HG03139 (cell line): ENCODE data around the gene LRRC75A.
"Not testable (repeated sequence)": the region's sequence is repeated elsewhere in the genome, so short reads cannot be mapped to it uniquely, and the experiment has no call there.

Experiments used
- ATAC-seq: cut with Tn5 transposase; IDR thresholded peaks from one replicate; pipeline ENCODE4 v1.9.1; 2021; ENCODE audit not compliant: unreplicated experiment

LRRC75A gene

GRCh38 chr17:16455997-16456741, 35.8 kb downstream of the LRRC75A start:
- ATAC-seq: no peak

GRCh38 chr17:16453493-16453851, 38.5 kb downstream of the LRRC75A start:
- no peak for ATAC-seq

- not testable (repeated sequence) for ATAC-seq
Observed at GRCh38 chr17:16452268-16452667, 39.7 kb downstream of the LRRC75A start.

GRCh38 chr17:16450028-16450427, 42.0 kb downstream of the LRRC75A start:
- ATAC-seq: no peak

GRCh38 chr17:16449121-16449570, 42.8 kb downstream of the LRRC75A start:
- ATAC-seq: no peak

GRCh38 chr17:16448490-16448889, 43.5 kb downstream of the LRRC75A start:
- ATAC-seq: no peak

- no peak for ATAC-seq
Observed at GRCh38 chr17:16447676-16448075, 44.3 kb downstream of the LRRC75A start.

- ATAC-seq: no peak
Observed at GRCh38 chr17:16446338-16446983, 45.5 kb downstream of the LRRC75A start.

- no peak for ATAC-seq
Observed at GRCh38 chr17:16444258-16444886, 47.6 kb downstream of the LRRC75A start.

- ATAC-seq: no peak
Observed at GRCh38 chr17:16443511-16444257, 48.3 kb downstream of the LRRC75A start.

- ATAC-seq: no peak
Observed at GRCh38 chr17:16442594-16443510, 49.1 kb downstream of the LRRC75A start.

GRCh38 chr17:16442141-16442540, 49.9 kb downstream of the LRRC75A start:
- no peak for ATAC-seq

- ATAC-seq: no peak
Observed at GRCh38 chr17:16440901-16441629, 50.9 kb downstream of the LRRC75A start.

GRCh38 chr17:16440354-16440753, 51.6 kb downstream of the LRRC75A start:
- not testable (repeated sequence) for ATAC-seq

GRCh38 chr17:16439811-16440351, 52.1 kb downstream of the LRRC75A start:
- ATAC-seq: no peak

- ATAC-seq: no peak
Observed at GRCh38 chr17:16439303-16439791, 52.6 kb downstream of the LRRC75A start.

- ATAC-seq: peak; percentile 80
Observed at GRCh38 chr17:16438557-16439302, 53.3 kb downstream of the LRRC75A start.

GRCh38 chr17:16438173-16438556, 53.8 kb downstream of the LRRC75A start:
- peak; percentile 3 for ATAC-seq
